OCI-M2 (cell line): Measurements from ENCODE around the gene SERPINB1.

Experiments
- DNase-seq: peaks from one replicate; lab custom pipeline; 2025; ENCODE audit not compliant: unreplicated experiment; lab: John Stamatoyannopoulos, UW

The SERPINB1 gene

GRCh38 chr6:2850538-2851113, 9.0 kb upstream of the SERPINB1 start:
- no peak for DNase-seq

DNA sequence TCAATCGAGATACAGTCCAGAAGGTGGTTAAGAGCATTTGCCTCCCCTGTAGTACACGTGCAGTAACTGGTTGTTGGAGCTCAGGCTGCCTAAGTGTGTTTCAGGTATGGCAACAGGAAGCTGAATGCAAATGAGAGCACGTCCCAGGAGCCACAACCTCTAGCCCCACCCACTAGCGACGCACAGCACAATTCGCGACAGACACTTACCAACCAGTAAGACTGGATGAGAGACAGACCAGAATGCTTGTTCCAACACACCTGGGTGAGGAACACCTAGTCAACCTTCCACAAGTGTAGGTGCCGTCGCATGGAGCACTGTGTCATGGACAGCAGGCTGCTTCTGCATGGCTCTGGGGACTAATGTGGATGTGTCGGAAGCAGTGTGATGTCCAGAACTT, 7.2 kb upstream of the SERPINB1 start:
- DNase-seq, result no peak

- DNase-seq, result no peak
Observed at GRCh38 chr6:2845880-2846208, 4.2 kb upstream of the SERPINB1 start.

- no peak for DNase-seq
Observed at GRCh38 chr6:2844008-2844407, 2.3 kb upstream of the SERPINB1 start.

DNA sequence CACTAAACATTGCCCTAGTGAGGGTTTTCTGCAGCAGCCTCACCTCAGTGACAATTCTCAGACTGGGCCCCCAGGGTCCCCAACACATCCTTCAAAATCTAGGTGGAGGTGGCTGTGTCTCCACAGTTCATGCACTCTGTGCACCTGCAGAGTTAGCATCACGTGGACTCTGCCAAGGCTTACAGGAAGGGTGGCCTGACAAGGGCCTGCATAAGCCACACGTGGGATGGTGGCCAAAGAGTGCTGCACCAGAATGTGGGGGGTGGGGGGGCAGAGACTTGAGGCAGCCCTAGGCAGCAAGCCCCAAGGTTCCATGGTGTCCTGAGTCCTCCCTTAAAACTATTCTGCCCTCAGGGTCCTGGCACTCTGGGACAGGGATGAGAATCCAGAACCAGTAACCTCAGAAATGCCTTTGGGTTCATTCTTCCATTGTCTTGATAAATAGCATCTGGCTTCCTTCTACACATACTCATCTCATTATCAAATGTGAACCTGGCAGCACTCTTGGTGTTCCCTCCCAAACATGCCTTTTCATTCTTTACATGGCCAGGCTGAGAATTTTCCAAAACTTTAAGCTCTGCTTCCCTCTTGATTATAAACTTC, 1.6 kb upstream of the SERPINB1 start:
- DNase-seq, result no peak

GRCh38 chr6:2842139-2842552, 483 bp upstream of the SERPINB1 start:
- DNase-seq, result no peak

- DNase-seq, result no peak
Observed at GRCh38 chr6:2840749-2841061, 958 bp downstream of the SERPINB1 start.

- DNase-seq, result no peak
Observed at GRCh38 chr6:2839982-2840748, 1.5 kb downstream of the SERPINB1 start.

- DNase-seq, result no peak
Observed at GRCh38 chr6:2839195-2839981, 2.3 kb downstream of the SERPINB1 start.

DNA sequence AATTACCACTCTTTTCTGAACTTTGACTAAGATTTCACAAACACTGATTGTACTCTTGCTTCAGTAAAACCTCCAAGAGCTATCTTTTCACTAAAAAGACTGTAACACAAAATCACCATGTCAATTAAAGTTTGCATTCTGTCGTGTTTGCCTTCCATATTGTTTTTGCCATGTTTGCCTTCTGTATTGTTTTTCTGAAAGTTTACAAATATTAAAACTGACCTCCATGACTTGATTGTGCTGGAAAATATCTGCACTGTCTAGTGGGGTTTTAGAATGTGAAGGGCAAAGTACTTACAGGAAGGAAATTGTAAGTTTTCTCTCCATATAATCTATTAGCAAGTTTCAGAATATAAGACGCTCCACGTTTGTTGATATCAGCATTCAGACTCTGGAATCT, 3.4 kb downstream of the SERPINB1 start:
- no peak for DNase-seq

DNA sequence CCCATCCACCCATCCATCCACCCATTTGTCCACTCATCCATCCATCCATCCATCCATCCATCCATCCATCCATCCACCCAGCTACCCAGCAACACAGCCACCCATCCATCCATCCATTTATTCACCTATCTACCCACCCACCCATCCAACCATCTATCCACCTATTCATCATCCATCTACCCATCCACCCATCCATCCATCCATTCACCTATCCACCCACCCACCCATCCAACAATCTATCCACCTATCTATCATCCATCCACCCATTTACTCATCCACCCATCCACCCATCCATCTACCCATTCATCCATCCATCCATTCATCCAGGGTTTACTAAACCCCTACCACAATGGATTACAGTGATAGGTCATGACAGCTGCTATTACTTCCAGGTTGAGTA, 7.4 kb downstream of the SERPINB1 start:
- DNase-seq, result no peak

DNA sequence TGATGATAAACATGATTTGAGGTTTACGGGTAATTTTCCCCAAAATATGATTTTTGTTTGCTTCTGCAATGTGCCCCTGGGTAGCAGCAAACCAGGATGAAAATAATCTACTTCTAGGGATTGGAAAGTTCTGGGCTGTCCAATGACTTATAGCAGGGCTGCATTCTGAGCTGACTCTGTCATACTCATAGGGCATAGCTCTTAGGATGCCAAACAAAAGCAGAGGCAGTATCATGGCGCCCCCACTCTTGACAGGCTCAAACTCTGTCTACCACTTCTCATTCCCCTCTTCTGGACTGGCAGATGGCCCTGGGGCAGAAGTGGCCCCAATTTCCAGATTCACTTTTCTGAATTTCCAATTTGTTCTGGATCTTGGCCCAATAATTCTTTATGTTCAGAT, 10.3 kb downstream of the SERPINB1 start:
- no peak for DNase-seq

GRCh38 chr6:2830183-2830582, 11.5 kb downstream of the SERPINB1 start:
- no peak for DNase-seq

GRCh38 chr6:2829253-2829652, 12.4 kb downstream of the SERPINB1 start:
- no peak for DNase-seq

- DNase-seq, result no peak
Observed at GRCh38 chr6:2828629-2829028, 13.0 kb downstream of the SERPINB1 start.

DNA sequence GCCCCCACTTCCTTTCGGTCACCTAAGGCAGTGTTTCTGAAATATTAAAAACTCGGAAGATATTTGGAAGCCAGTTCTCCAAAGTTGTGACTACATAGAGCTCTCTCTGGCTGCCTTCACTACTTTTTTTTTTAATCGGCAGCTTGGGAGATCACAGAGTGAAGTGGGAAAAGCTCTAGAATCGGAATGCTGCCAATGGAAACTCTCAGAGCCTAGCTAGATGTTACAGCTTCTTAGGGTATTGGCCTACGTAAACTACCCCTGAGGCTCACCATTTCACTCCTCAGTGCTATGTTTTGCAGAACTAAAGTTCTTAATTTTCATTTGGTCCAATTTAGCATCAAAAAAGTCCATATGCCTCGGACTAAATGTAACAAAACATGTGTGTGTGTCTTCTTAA, 14.5 kb downstream of the SERPINB1 start:
- no peak for DNase-seq

DNA sequence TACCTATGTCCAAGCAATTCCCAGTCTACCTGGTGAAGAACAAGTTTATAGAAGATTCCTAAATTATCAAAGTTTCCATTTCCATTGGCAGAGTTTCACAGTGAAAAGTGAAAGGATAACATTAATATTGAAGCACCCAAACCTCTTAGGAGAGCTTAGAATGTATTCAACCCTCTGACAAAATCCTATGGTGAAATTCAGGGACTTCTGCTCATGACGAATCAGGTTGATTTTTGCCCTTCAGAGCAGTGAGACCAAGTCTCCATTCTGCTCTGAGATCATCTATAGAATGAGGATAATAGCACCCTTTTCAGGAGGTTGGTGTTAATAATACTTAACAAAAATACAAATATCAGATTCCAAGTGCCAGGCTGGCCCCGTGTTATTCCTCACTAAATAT, 15.5 kb downstream of the SERPINB1 start:
- DNase-seq, result no peak

DNA sequence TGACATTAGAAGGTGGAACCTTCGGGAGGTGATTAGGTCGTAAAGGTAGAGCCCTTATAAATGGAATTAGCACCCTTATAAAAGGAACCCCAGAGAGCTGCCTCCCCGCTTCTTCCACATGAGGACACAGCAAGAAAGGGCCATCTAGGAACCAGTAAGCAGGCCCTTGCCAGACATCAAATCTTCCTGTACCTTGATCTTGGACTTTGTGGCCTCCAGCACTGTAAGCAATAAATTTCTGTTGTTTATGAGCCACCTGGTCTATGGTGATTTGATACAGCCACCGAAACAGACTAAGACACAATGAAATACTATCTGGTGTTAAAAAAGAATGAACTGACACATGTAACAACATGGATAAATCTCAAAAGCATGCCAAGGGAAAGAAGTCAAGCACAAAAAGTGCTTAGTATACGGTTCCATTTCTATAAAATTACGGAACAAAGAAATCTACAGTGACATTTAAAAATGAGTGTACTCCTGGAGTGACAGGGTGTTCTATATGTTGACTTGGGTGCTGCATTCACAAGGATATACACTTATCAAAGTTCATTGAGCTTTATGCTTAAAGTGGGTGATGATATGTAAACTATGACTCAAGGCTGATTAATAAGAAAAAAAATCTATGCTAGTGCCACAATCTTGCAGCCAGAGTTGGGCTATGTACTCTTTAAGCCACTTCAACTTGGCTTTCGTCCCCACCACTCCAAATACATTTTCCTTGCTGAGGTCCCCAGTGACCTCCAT, 18.4 kb downstream of the SERPINB1 start:
- DNase-seq, result no peak

DNA sequence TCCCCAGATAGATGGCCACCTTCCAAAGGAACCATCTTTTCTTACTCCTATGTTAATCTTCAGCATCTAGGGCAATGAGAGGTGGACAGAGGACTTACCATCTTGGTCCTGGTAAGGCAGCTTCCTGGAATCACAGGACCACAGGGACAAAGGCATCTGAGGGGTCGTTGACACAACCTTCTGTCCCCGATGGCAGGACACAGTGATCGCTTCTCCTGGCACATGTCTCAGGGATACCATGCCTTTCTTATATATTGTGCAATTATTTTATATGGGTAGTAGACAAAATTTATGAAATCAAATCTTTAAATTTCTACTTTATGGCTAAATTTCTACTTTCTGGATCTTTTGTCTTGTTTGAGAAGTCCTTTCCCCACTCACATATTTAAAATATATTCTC, 20.1 kb downstream of the SERPINB1 start:
- no peak for DNase-seq

- DNase-seq, result no peak
Observed at GRCh38 chr6:2820415-2820814, 21.2 kb downstream of the SERPINB1 start.

DNA sequence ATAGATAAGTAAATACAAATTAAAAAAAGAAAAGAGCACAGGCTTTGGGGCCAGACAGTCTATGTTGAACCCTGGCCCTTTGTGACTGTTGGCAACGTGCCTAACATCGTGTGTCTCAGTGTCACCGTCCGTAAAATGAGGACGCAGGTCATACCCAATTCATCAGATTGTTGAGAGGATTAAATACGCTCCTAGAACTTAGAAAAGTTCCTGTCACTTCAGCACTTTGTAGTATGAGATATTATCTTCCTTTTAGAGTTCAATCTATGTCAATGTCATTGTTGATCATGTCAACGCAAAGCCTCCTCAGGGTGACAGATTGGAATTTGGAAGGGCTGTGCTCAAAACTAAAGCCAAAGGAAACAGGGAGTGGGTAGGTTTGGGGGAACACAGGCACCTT, 21.7 kb downstream of the SERPINB1 start:
- DNase-seq, result no peak
